Gastroesophageal sphincter (tissue), 3 donors: ENCODE data around the gene IDUA.

ENCODE experiments used
- CTCF ChIP-seq, 4 experiments: fragments of 200-600 bp in 2 of 4; fragments of 450-650 bp in 2 of 4; sonication (generic) in 1 of 4; IDR thresholded peaks; one replicate each; pipeline ENCODE4 v1.5.1; 2017 to 2019; ENCODE audit warnings: antibody characterized with exemption in 4 of 4, mild to moderate bottlenecking in 2 of 4, moderate library complexity in 2 of 4
- EP300 ChIP-seq: sonication (generic); formaldehyde crosslinking; IDR thresholded peaks from one replicate; pipeline ENCODE4 v1.6.1; 2017; ENCODE audit warnings: antibody characterized with exemption, mild to moderate bottlenecking

GRCh38 chr4:982814-983213 is 4.0 kb upstream of the IDUA start:
- TF ChIP-seq CTCF (IDR thresholded peaks at IDR 0.05) = no peak
- no peak for TF ChIP-seq EP300
